ENCODE data around the gene OR52I1.

OR52I1 gene

GRCh38 chr11:4615856-4616444 lies 22.1 kb downstream of the OR52I1 start:
- DNase-seq (ENCODE audit: low spot score) = no peak

- no peak for DNase-seq (ENCODE audit: low spot score)
Measured at GRCh38 chr11:4619514-4619913, 25.7 kb downstream of the OR52I1 start.

GRCh38 chr11:4626207-4627099 lies 32.6 kb downstream of the OR52I1 start:
- peak; percentile 69 for DNase-seq (ENCODE audit: low spot score)

GRCh38 chr11:4636136-4636535 lies 42.3 kb downstream of the OR52I1 start:
- no peak for DNase-seq (ENCODE audit: low spot score)

- DNase-seq (ENCODE audit: low spot score) = peak; percentile 76
Measured at GRCh38 chr11:4636962-4637661, 43.3 kb downstream of the OR52I1 start, which contains the start of gene OR51D1. Gene OR51D1 (plus strand): TSS chr11:4637477. CDS start chr11:4639791, 2,314 bp downstream.

- DNase-seq (ENCODE audit: low spot score) = no peak
Measured at GRCh38 chr11:4637662-4638047, 43.8 kb downstream of the OR52I1 start.

- no peak for DNase-seq (ENCODE audit: low spot score)
Measured at GRCh38 chr11:4639931-4640330, 46.1 kb downstream of the OR52I1 start.

GRCh38 chr11:4641501-4641900 lies 47.7 kb downstream of the OR52I1 start:
- DNase-seq (ENCODE audit: low spot score) = no peak

- no peak for DNase-seq (ENCODE audit: low spot score)
Measured at GRCh38 chr11:4642043-4642442, 48.2 kb downstream of the OR52I1 start.

- DNase-seq (ENCODE audit: low spot score) = no peak
Measured at GRCh38 chr11:4643076-4643475, 49.2 kb downstream of the OR52I1 start.

GRCh38 chr11:4643682-4644081 lies 49.8 kb downstream of the OR52I1 start, which contains the start of gene OR51E1:
Gene OR51E1 (plus strand): TSS chr11:4643982. CDS start chr11:4652527, 8,545 bp downstream.
- DNase-seq (ENCODE audit: low spot score) = no peak

- no peak for DNase-seq (ENCODE audit: low spot score)
Measured at GRCh38 chr11:4644233-4644632, 50.4 kb downstream of the OR52I1 start.
